Measurements from ENCODE around the gene MAP3K5.
"Not testable (repeated sequence)": the region's sequence is repeated elsewhere in the genome, so short reads cannot be mapped to it uniquely, and the experiment has no call there.

MAP3K5 gene

DNA sequence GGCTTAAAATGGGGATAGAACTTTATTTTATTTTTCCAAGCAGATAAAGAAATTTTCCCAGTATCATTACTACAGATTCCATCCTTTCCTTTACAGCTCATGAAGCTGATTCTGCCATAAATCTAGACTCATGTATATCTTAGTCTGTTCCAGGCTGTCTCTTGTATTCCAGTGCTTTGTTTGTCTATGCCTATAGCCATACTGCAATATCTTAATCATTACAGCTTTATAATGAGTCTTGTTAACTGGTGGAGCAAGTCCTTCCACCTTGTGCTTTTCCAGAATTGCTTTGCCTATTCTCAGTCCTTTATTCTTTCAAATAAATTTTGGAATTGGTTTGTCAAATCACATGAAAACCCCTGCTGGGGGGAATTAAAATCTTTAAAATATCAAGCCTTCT is 99.2 kb downstream of the MAP3K5 start:
- no peaks in the 10 kb centered on the region for H3K9me3 ChIP-seq (ENCODE audit: control insufficient read depth, low read length)
- H2BK120ac ChIP-seq (ENCODE audit: low read depth, low read length), result no peak overlapping the region
- no peak overlapping the region for H2AK5ac ChIP-seq (ENCODE audit: low read length, severe bottlenecking)
- no peak overlapping the region for H3K18ac ChIP-seq (ENCODE audit: low read depth in 1 of 2, low read length in 2 of 2)
- H3K14ac ChIP-seq (ENCODE audit: low read length in 2 of 2), result no peak overlapping the region
- H3K9ac ChIP-seq (ENCODE audit: low read length), result no peak overlapping the region
- H3K4me1 ChIP-seq (ENCODE audit: control insufficient read depth, insufficient read depth, low read depth, low read length), result no peaks in the 10 kb centered on the region
- no peak overlapping the region for H3K4me3 ChIP-seq (ENCODE audit: insufficient read depth in 1 of 2, low read depth in 1 of 2, low read length in 2 of 2)
- H2AFZ ChIP-seq (ENCODE audit: low read depth, low read length), result no peak overlapping the region
- no peak for DNase-seq
- H3K36me3 ChIP-seq (ENCODE audit: control insufficient read depth in 1 of 2, insufficient read depth in 2 of 2, low read depth in 1 of 2, low read length in 2 of 2), result no peaks in the 10 kb centered on the region
- no peak overlapping the region for H4K91ac ChIP-seq (ENCODE audit: low read length)
- no peak overlapping the region for H2BK12ac ChIP-seq (ENCODE audit: low read length in 2 of 2)
- H2BK15ac ChIP-seq (ENCODE audit: low read depth, poor library complexity, severe bottlenecking), result no peak overlapping the region
- H3K27me3 ChIP-seq (ENCODE audit: control insufficient read depth in 1 of 2, insufficient read depth in 1 of 2, low read length in 2 of 2), result no peaks in the 10 kb centered on the region
- no peak overlapping the region for H4K8ac ChIP-seq (ENCODE audit: low read length)
- H3K4me2 ChIP-seq (ENCODE audit: low read length, poor library complexity, severe bottlenecking), result no peak overlapping the region
- H3K23ac ChIP-seq (ENCODE audit: low read length in 2 of 2), result no peak overlapping the region
- no peak overlapping the region for H2BK5ac ChIP-seq (ENCODE audit: low read depth, low read length, poor library complexity, severe bottlenecking)
- H3K79me1 ChIP-seq (replicated peaks; ENCODE audit: low read length, poor library complexity, severe bottlenecking), result no peaks in the 10 kb centered on the region
- no peak overlapping the region for H3K4ac ChIP-seq (ENCODE audit: low read depth in 1 of 2, low read length in 2 of 2)
- H3K27ac ChIP-seq (ENCODE audit: low read length, poor library complexity, severe bottlenecking), result no peak overlapping the region

DNA sequence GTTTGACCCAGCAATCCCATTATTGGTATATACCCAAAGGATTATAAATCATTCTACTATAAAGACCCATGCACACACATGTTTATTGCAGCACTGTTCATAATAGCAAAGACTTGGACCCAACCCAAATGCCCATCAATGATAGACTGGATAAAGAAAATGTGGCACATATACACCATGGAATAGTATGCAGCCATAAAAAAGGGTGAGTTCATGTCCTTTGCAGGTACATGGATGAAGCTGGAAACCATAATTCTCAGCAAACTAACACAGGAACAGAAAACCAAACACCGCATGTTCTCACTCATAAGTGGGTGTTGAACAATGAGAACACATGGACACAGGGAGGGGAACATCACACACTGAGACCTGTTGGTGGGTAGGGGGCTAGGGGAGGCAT is 104.4 kb downstream of the MAP3K5 start:
- not testable (repeated sequence) for H3K9me3 ChIP-seq (ENCODE audit: control insufficient read depth, low read length); H2AFZ ChIP-seq (ENCODE audit: low read depth, low read length); H4K8ac ChIP-seq (ENCODE audit: low read length); H3K23ac ChIP-seq (ENCODE audit: low read length in 2 of 2); H2AK5ac ChIP-seq (ENCODE audit: low read length, severe bottlenecking); DNase-seq; H2BK15ac ChIP-seq (ENCODE audit: low read depth, poor library complexity, severe bottlenecking); H3K9ac ChIP-seq (ENCODE audit: low read length); H3K4me2 ChIP-seq (ENCODE audit: low read length, poor library complexity, severe bottlenecking); H3K4me1 ChIP-seq (ENCODE audit: control insufficient read depth, insufficient read depth, low read depth, low read length); H4K91ac ChIP-seq (ENCODE audit: low read length); H2BK12ac ChIP-seq (ENCODE audit: low read length in 2 of 2); H3K36me3 ChIP-seq (ENCODE audit: control insufficient read depth in 1 of 2, insufficient read depth in 2 of 2, low read depth in 1 of 2, low read length in 2 of 2); H2BK5ac ChIP-seq (ENCODE audit: low read depth, low read length, poor library complexity, severe bottlenecking); H2BK120ac ChIP-seq (ENCODE audit: low read depth, low read length); H3K14ac ChIP-seq (ENCODE audit: low read length in 2 of 2); H3K4me3 ChIP-seq (ENCODE audit: insufficient read depth in 1 of 2, low read depth in 1 of 2, low read length in 2 of 2); H3K79me1 ChIP-seq (replicated peaks; ENCODE audit: low read length, poor library complexity, severe bottlenecking); H3K27ac ChIP-seq (ENCODE audit: low read length, poor library complexity, severe bottlenecking); H3K4ac ChIP-seq (ENCODE audit: low read depth in 1 of 2, low read length in 2 of 2); H3K27me3 ChIP-seq (ENCODE audit: control insufficient read depth in 1 of 2, insufficient read depth in 1 of 2, low read length in 2 of 2); H3K18ac ChIP-seq (ENCODE audit: low read depth in 1 of 2, low read length in 2 of 2)
- WGBS, result no CpG with 5 or more reads among the region's 1 CpG

DNA sequence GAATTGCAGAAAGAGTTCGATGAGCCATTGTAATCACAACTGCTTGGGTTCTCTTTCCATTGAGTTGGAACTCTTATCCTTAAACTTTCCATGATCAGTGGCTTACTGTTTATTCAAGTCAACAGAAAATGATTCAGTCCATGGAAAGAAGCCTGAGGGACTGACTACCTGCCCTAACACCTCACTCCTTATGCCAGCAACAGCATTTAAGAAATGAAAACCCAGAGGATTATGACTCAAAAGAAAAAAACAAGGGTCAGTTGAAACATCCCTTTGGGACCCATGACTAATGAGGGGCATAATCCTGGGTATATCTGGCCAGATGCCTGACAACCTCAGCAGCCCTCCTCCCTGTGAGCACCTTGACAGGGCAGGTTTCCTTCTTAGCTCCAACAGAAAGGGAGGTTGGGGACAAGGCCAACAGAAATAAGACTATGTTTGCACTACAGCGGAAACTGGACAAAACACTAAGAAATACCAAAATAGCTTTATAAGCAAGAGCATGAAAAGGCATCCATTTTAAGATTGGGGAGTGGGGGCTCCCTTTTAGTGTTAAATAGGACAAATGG is 106.7 kb downstream of the MAP3K5 start:
- no peak overlapping the region for H2BK12ac ChIP-seq (ENCODE audit: low read length in 2 of 2)
- no peak overlapping the region for H3K4me2 ChIP-seq (ENCODE audit: low read length, poor library complexity, severe bottlenecking)
- no peak for DNase-seq
- H3K36me3 ChIP-seq (ENCODE audit: control insufficient read depth in 1 of 2, insufficient read depth in 2 of 2, low read depth in 1 of 2, low read length in 2 of 2), result no peaks in the 10 kb centered on the region
- no peak overlapping the region for H2BK120ac ChIP-seq (ENCODE audit: low read depth, low read length)
- no peaks in the 10 kb centered on the region for H3K27me3 ChIP-seq (ENCODE audit: control insufficient read depth in 1 of 2, insufficient read depth in 1 of 2, low read length in 2 of 2)
- H3K9ac ChIP-seq (ENCODE audit: low read length), result no peak overlapping the region
- no peak overlapping the region for H3K4ac ChIP-seq (ENCODE audit: low read depth in 1 of 2, low read length in 2 of 2)
- H3K18ac ChIP-seq (ENCODE audit: low read depth in 1 of 2, low read length in 2 of 2), result no peak overlapping the region
- H3K27ac ChIP-seq (ENCODE audit: low read length, poor library complexity, severe bottlenecking), result no peak overlapping the region
- no peak overlapping the region for H3K23ac ChIP-seq (ENCODE audit: low read length in 2 of 2)
- no peak overlapping the region for H2AFZ ChIP-seq (ENCODE audit: low read depth, low read length)
- 100% methylated on average over 1 of the region's 2 CpGs for WGBS
- H2BK15ac ChIP-seq (ENCODE audit: low read depth, poor library complexity, severe bottlenecking), result no peak overlapping the region
- no peak overlapping the region for H3K14ac ChIP-seq (ENCODE audit: low read length in 2 of 2)
- H3K4me3 ChIP-seq (ENCODE audit: insufficient read depth in 1 of 2, low read depth in 1 of 2, low read length in 2 of 2), result no peak overlapping the region
- H4K8ac ChIP-seq (ENCODE audit: low read length), result no peak overlapping the region
- H3K4me1 ChIP-seq (ENCODE audit: control insufficient read depth, insufficient read depth, low read depth, low read length), result peaks cover 2% of the 10 kb centered on the region
- H3K9me3 ChIP-seq (ENCODE audit: control insufficient read depth, low read length), result no peaks in the 10 kb centered on the region
- no peaks in the 10 kb centered on the region for H3K79me1 ChIP-seq (replicated peaks; ENCODE audit: low read length, poor library complexity, severe bottlenecking)
- no peak overlapping the region for H2AK5ac ChIP-seq (ENCODE audit: low read length, severe bottlenecking)
- H2BK5ac ChIP-seq (ENCODE audit: low read depth, low read length, poor library complexity, severe bottlenecking), result no peak overlapping the region
- H4K91ac ChIP-seq (ENCODE audit: low read length), result no peak overlapping the region

DNA sequence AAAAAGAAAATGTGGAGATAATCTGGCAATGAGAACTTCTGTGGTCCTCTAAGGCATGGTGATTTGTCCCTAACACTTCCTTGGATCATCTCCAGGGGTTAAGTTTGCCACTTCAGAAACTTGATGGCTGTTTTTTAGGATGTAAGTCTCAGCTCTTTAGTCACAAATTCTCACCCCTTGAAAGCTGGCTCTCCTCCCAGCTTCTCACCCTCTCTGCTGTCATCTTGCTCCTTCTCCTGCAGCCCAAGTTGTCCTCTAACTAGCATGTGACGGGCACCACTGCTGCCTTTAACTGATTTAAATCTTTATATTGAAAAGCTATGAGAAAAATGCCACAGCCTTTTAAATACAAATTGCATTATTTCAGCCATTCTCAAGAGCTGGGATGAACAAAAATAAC is 107.8 kb downstream of the MAP3K5 start:
- Histone ChIP-seq H3K4me1 (ENCODE audit: control insufficient read depth, insufficient read depth, low read depth, low read length) (peaks cover 2% of the 10 kb centered on the region), H3K14ac (ENCODE audit: low read length in 2 of 2) (no peak overlapping the region), H3K9me3 (ENCODE audit: control insufficient read depth, low read length) (no peaks in the 10 kb centered on the region), H3K36me3 (ENCODE audit: control insufficient read depth in 1 of 2, insufficient read depth in 2 of 2, low read depth in 1 of 2, low read length in 2 of 2) (no peaks in the 10 kb centered on the region), H2BK12ac (ENCODE audit: low read length in 2 of 2) (no peak overlapping the region), H2BK5ac (ENCODE audit: low read depth, low read length, poor library complexity, severe bottlenecking) (no peak overlapping the region), H3K4me3 (ENCODE audit: insufficient read depth in 1 of 2, low read depth in 1 of 2, low read length in 2 of 2) (no peak overlapping the region), H2BK15ac (ENCODE audit: low read depth, poor library complexity, severe bottlenecking) (no peak overlapping the region), H4K91ac (ENCODE audit: low read length) (no peak overlapping the region), H3K9ac (ENCODE audit: low read length) (no peak overlapping the region), H4K8ac (ENCODE audit: low read length) (no peak overlapping the region), H3K27me3 (ENCODE audit: control insufficient read depth in 1 of 2, insufficient read depth in 1 of 2, low read length in 2 of 2) (no peaks in the 10 kb centered on the region), H2AFZ (ENCODE audit: low read depth, low read length) (no peak overlapping the region), H3K79me1 (replicated peaks; ENCODE audit: low read length, poor library complexity, severe bottlenecking) (no peaks in the 10 kb centered on the region), H3K4ac (ENCODE audit: low read depth in 1 of 2, low read length in 2 of 2) (no peak overlapping the region), H3K27ac (ENCODE audit: low read length, poor library complexity, severe bottlenecking) (no peak overlapping the region), H3K18ac (ENCODE audit: low read depth in 1 of 2, low read length in 2 of 2) (no peak overlapping the region), H2AK5ac (ENCODE audit: low read length, severe bottlenecking) (no peak overlapping the region), H3K4me2 (ENCODE audit: low read length, poor library complexity, severe bottlenecking) (no peak overlapping the region), H2BK120ac (ENCODE audit: low read depth, low read length) (no peak overlapping the region), H3K23ac (ENCODE audit: low read length in 2 of 2) (no peak overlapping the region)
- DNase-seq, result no peak
- WGBS, result no CpG with 5 or more reads among the region's 1 CpG
